GM21576 (cell line): ENCODE results near the gene PDE6B.
"Not testable (repeated sequence)": the region's sequence is repeated elsewhere in the genome, so short reads cannot be mapped to it uniquely, and the experiment has no call there.

Source experiments
- ATAC-seq: cut with Tn5 transposase; IDR thresholded peaks from one replicate; pipeline ENCODE4 v1.9.1; 2021; ENCODE audit warnings: mild to moderate bottlenecking, moderate library complexity; ENCODE audit not compliant: unreplicated experiment

PDE6B gene

DNA sequence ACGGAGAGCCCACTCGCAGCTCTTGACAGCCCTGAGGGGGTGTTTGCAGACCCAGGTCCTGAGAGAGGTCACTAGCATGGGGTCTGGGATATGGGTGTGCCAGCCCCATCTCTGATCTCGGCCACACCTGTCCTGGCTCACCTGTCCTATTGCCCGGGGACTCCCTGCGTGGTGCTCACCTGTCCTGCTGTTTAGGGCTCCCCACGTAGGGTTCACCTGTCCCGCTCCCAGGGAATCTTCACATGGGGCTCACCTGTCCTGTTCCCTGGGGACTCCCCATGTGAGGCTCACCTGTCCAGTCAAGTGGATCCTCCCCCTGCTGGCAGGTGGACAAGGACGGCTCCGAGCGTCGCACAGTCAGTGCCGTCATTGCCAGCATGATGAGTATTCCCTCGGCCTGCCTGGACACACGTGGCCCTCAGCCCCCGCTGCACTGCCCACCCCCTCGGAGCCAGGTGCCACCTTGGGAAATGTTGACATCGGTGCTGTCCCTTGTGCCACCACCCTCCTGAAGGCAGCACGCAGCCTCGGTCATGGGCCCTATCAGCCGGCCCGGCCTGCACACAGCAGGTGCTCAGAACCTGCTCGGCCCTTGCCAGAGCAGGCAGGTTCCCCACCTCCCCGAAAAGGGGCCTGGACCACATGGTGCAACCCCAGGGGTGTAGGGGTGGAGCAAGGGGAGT is 57.3 kb downstream of the PDE6B start:
- ATAC-seq, result no peak

- no peak for ATAC-seq
These were observed 58.0 kb downstream of the PDE6B start for GRCh38 chr4:683247-683897.

- no peak for ATAC-seq
These were observed 58.7 kb downstream of the PDE6B start for GRCh38 chr4:683982-684622.

- no peak for ATAC-seq
These were observed 59.4 kb downstream of the PDE6B start for GRCh38 chr4:684623-685327.

DNA sequence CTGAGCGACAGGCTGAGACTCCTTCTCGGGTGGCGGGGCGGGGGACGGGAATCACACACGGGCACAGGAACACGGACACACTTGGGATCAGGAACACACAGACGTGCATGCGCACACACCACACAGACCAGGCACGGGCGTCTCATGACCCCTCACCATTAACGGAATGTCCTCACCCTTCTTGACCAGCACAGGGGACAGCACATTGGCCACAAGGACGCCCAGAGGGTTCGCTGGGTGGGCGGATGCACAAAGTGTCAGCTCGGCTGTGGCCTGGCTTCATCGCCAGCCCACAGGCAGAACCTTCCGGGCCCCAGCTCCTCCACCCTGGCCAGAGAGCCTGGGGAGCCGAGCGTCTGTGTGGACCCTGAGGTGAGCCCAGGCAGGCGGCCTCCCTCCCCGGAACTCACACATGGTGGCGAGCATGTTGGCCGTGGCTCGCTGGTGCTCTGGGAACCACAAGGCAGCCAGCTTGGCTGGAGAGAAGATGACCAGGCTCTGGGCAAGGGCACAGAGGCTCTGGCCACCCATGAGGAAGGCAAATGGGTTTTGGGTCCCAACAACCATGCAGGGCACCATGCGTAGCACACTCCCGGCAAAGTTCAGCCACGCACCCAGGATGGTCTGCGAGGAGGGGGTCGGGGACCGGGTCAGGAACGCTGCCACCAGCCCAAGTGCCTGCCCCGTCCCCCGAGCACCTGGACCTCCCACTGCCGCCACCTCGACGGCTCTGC is 60.5 kb downstream of the PDE6B start:
- ATAC-seq, result no peak

GRCh38 chr4:686413-687040 is 61.2 kb downstream of the PDE6B start:
- no peak for ATAC-seq

DNA sequence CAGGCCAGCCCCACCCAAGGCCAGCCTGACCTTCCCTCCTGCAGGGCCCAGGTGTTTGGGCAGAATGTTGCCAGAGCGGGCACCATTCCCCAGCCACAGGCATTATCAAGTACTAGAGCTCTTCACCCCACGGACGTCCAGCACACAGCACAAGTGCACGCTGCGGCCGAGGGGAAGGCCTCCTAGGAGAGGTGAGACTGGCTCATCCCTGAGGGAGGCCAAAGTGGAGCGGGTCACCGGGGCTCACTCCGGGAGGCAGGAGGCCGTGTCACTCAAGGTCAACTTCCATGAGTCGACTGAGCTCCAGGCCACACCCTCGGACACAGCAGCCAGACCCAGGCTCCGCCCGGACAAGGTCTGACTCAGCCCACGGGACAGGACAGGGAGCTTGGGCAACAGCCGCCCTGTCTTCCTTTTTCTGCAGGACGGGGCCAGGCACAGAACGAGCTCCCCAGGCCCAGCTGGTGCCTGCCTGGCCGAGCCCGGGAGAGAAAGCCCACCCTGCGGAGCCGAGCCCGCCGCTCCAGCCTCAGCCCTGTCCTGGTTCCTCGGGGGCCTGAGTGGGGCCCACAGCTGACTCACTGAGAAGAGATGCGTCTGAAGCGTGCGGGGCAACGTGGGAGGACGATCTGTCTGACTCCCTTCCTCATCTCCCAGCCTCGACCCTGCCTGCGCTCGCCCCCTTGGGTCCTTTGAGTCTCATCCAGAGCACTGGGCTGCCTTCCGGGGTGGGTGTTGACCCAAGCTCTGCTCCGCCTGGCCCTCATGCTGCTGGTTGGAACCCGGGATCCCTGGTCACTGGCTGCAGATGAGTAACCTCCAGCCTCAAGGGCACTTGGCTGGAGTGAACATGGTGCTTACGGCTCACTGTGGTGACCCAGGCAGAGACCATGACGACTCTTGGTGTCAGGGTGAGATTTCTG is 61.9 kb downstream of the PDE6B start:
- no peak for ATAC-seq

DNA sequence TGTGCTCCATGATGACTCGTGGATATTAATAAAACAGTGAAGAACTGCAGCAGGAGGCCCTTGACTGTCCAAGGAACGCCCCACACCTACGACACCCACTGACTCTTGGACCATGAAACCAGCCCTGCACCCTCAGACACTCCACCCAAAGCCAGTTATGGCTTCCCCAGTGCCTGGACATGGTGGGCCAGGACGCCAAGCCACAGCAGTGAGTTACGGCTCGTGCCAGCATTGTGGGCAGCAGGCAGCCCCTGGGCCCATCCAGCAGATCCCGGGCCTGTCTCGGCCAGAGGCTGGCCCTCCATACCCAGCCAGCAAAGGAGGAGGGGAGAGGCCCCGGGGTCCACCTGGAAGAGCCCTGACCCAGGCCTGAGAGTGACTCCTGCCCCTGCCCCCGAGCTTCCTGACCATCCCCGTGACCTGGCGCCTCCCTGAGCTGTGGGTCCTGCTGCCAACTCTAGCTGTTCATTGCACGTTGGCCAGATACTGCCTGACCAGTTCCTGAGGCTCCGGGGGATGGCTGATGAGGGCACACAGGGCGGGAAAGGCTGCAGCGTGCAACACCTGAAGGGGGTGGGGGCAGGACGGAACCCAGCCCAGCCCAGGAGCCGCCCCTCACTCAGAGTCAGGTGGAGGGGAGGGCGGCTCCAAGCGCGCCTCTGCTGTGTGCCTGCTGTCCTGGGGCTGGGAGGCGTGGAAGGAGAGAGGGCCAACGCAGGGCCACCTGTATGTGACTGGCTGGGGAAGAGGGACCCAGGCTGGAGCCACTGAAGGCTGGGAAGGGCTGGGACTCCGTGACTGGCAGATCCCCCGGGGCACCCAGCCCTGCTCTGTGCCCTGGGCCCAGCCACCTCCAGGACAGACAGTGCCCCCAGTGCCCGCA is 62.8 kb downstream of the PDE6B start:
- ATAC-seq, result no peak

DNA sequence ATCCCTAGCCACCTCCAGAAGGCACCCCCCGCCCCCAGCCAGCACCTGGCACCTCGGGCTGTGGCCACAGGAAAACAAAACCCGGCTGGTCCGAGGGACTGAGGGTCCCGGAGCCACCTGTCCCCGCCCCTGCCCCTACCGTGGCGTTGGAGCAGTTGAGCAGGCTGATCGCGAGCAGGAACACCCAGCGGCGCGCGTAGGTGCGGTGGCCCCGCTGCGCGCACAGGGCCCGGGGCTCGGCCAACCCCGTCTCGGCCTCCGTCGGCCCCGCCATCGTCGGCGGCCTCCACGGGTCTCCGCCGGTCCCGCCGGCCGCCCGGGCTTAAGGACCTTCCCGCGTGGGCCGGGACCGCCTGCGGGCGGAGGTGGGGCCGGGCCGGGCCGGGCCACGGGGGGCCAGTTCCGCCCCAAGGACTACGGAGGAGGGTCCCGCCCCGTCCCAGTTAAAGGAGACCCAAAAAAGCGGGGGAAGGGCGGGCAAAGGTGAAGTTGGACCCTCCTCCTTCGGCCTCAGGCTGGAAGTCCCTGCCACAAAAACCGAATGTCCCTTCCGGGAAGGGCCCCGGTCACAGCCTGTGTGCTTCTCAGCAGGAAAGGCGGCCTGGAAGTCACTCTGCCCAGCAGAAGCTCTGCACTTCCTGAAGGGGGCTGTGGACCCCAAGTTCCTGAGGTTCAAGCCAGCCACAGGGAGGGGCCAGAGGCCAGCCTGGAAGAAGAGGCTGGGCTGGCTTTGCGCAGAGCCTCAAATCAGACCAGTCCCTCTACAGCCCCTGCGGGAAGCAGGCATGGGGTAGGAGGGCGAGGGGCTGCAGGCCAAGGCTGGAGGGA is 63.7 kb downstream of the PDE6B start, which contains the start of gene SLC49A3:
TSS of gene SLC49A3 (minus strand) at position 298 of the 828 bp plus-strand sequence. CDS start at position 274, 24 bp downstream.
- no peak for ATAC-seq

DNA sequence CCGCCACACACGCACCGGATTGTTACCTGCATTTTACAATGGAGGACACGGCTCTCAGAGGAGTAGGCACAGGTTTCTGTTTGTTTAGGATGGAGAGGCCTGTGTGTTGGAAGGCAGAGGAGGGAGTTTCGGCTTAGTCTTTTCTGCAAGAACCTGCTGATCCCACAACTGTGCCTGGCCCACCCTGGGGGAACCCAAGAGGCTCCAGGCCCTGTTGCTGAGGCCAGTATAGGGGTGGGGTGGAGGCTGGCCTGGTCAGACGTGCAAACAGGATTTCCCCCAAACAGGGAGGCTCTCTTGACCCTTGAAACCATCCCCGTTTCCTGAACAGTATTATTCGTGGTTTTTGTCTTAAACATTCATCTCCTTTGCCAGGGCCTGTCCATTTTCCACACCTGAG is 64.3 kb downstream of the PDE6B start:
- no peak for ATAC-seq

DNA sequence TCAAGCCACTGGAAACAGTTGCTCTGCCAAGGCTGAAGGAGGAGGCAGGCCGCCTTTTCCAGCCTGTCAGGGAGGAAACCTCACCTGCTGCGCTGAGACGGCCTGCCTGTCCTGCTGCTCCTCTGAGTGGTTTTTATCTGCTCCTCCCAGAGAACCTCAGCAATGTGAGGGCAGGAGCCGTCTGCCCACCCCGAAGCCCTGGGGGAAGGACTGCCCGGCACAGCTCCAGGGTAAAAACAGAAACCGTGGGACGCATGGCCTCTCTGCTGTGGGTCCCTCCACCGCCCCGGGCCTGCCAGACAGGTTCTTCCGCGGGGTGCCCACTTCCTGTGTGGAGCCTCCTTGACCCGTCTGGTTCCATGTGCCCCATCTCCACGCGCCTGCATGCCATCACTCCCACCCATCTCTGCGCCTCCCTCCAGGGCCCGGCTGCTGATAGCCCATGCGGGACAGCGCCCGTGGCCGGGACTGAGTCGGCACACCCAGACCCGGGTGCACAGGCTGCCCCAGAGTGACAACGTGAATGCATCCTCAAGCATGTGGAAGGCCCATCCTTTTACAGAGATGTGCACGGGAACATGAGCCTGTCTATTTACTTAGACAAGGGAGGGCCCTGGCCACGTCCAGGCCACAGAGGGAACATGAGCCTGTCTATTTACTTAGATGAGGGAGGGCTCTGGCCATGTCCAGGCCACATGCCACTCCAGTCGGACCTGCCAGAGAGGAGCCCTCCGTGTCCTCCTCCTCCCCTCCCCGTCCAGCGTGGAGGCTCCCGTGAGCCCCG is 67.6 kb downstream of the PDE6B start:
- no peak for ATAC-seq

DNA sequence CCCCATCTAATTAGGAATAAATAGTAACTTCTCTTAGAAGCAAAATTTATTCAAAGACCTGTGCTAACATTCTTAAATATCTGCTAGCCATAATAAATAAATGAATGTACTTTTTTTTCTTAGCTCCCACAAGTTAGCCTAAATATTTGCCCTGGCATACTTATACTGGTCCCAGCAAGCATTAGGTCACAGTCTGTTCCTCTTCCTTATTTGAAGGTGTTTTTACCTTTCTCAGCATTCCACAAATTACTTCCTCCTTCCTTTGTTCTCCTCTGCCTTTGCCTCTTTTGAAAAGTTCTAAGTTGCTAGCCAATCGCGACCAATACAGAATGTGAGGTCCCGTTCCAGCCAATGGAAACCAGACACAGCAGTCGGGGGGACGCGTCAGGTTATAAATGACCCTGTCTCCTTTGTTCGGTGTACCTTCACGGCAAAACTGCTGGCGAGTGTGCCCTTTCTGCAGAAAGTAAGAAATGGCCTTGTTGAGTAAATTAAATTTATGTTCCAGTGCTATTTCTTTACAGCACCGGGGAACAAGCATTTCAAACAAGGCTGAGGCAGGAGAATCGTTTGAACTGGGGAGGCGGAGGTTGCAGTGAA is 69.1 kb downstream of the PDE6B start:
- ATAC-seq, result not testable (repeated sequence)

DNA sequence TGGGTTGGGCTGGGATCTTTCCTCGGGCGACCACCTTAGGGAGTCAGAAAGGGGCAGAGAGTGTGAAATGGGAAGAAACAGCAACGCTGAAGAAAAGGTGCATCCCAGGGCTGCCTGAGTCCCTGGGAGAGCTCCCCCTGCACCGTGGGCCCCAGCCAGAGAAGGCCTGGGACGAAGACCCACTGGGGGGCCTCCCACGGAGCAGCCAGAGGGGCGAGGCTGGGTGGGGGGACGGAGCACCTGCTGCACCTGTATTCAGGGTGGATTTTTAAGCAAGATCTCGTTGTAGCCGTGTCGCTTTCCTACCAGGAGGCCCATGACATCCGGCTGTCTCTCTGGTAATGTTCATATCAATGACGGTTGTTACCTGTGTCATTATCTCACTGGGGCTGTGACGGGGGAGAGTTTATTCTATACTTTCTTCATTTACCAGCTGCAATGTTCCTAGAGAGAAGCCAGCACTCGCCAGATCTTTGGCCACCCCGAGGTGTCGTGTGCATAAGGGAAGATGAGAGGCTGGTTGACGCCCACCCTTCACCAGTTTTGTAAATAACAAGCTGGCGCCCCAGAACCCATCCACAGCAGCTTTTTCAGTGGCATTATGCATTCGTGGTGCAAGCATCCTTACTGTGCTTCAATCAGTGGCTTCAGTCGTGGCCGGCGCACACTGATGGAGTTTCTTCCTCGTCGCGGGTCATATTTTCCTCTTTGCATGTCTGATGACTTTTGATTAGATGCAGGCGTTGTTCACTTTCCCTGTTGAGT is 74.6 kb downstream of the PDE6B start:
- no peak for ATAC-seq

DNA sequence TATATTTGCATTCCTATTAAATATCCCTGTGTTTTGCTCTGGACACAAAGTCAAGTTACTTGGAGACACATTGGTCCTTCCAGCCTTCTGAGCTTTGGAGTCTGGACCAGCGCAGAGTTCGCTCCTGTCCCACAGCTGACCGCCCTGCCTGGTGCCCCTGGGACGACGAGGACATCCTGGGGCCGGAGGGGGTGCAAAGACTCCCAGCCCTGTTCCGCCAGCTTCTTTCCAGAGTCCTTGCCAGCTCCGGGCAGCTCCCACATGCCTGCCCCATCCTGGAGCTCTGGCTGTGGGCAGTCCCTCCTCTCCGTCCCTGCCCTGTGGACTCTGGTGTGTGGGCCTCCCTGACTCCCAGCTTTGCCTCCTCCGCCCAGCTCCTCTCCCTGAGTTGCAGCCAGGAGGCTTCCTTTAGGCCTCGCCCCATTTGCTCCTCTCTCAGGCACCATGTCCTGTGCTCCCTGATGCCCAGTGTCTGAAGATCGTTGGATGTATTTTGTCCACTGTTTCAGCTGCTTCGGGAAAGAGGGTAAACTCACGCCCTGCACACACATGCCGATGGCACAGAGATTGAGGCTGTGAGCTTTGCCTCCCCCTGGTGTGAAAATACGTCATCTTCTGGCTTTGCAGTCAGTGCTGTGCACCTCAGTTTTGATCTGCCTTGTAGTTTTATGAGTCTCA is 75.4 kb downstream of the PDE6B start:
- ATAC-seq, result no peak

- no peak for ATAC-seq
These were observed 77.3 kb downstream of the PDE6B start for GRCh38 chr4:702618-703048.
